Activated CD8-positive, alpha-beta memory T cell treated with anti-CD3 and anti-CD28 coated beads, Interleukin-2, amount 50 U/mL, for 24 hours (primary cell): ENCODE data around the gene OR8B2.
"Not testable (repeated sequence)": the region's sequence is repeated elsewhere in the genome, so short reads cannot be mapped to it uniquely, and the experiment has no call there.

Experiments used
- DNase-seq: peaks from one replicate; pipeline ENCODE4 v3.0.0-alpha.2; 2020; ENCODE audit errors: extremely low read depth

OR8B2 gene

GRCh38 chr11:124384399-124384798, at the start of gene OR8B2:
TSS of gene OR8B2 (minus strand) at chr11:124384499. CDS start at chr11:124383343, 1,156 bp downstream.
- no peak for DNase-seq

- no peak for DNase-seq
Observed at GRCh38 chr11:124429599-124429998, 45.3 kb upstream of the OR8B2 start.

- no peak for DNase-seq
Observed at GRCh38 chr11:124424384-124424921, 40.2 kb upstream of the OR8B2 start, which contains the start of gene OR8B4. TSS of gene OR8B4 (minus strand) at chr11:124424871. CDS start at chr11:124424871, 0 bp downstream.

GRCh38 chr11:124421043-124421442, 36.7 kb upstream of the OR8B2 start:
- DNase-seq, result no peak

- no peak for DNase-seq
Observed at GRCh38 chr11:124415356-124415923, 31.1 kb upstream of the OR8B2 start.

- no peak for DNase-seq
Observed at GRCh38 chr11:124409906-124410305, 25.6 kb upstream of the OR8B2 start.

- DNase-seq, result no peak
Observed at GRCh38 chr11:124405581-124405980, 21.3 kb upstream of the OR8B2 start.

GRCh38 chr11:124403186-124403585, 18.9 kb upstream of the OR8B2 start:
- not testable (repeated sequence) for DNase-seq

GRCh38 chr11:124402326-124402922, 18.1 kb upstream of the OR8B2 start:
- DNase-seq, result peak; percentile 9

GRCh38 chr11:124398924-124399323, 14.6 kb upstream of the OR8B2 start, which contains the start of gene OR8B3:
TSS of gene OR8B3 (minus strand) at chr11:124399024. CDS start at chr11:124397351, 1,673 bp downstream.
- no peak for DNase-seq

GRCh38 chr11:124396847-124397246, 12.5 kb upstream of the OR8B2 start:
- DNase-seq, result not testable (repeated sequence)

GRCh38 chr11:124394408-124394807, 10.1 kb upstream of the OR8B2 start:
- no peak for DNase-seq

GRCh38 chr11:124382857-124383256, 1.4 kb downstream of the OR8B2 start:
- not testable (repeated sequence) for DNase-seq

GRCh38 chr11:124380585-124380984, 3.7 kb downstream of the OR8B2 start:
- no peak for DNase-seq

- DNase-seq, result no peak
Observed at GRCh38 chr11:124376280-124376679, 8.0 kb downstream of the OR8B2 start.

- no peak for DNase-seq
Observed at GRCh38 chr11:124359566-124359965, 24.7 kb downstream of the OR8B2 start.

- no peak for DNase-seq
Observed at GRCh38 chr11:124346311-124346955, 37.9 kb downstream of the OR8B2 start.

- no peak for DNase-seq
Observed at GRCh38 chr11:124344346-124344745, 40.0 kb downstream of the OR8B2 start.

GRCh38 chr11:124340142-124340447, 44.2 kb downstream of the OR8B2 start:
- DNase-seq, result no peak

- no peak for DNase-seq
Observed at GRCh38 chr11:124339396-124340141, 44.7 kb downstream of the OR8B2 start.
